ENCODE results near the gene EDEM2. TPM values are rescaled to one million over a fixed set of nuclear protein-coding genes. Genes with fewer than 3 reads are reported as not detected.
"Not testable (repeated sequence)": the region's sequence is repeated elsewhere in the genome, so short reads cannot be mapped to it uniquely, and the experiment has no call there.

Gene EDEM2
- total RNA-seq, 2 donors from 2014 or later: 13.8 to 16.1 TPM

- Histone ChIP-seq H3K27ac (no peak overlapping the region), H3K36me3 (no peaks in the 10 kb centered on the region), H3K9me3 (no peaks in the 10 kb centered on the region), H3K4me3 (no peak overlapping the region), H3K4me1 (peaks cover 0 to 18% of the 10 kb centered on the region in 2 donors), H3K27me3 (no peaks in the 10 kb centered on the region)
- no peak for DNase-seq (ENCODE audit: low spot score)
- no peak for TF ChIP-seq CTCF (IDR thresholded peaks at IDR 0.05)
Measured at GRCh38 chr20:35190556-35190955, 43.4 kb upstream of the EDEM2 start.

GRCh38 chr20:35189223-35189622 is 42.1 kb upstream of the EDEM2 start:
- H3K27ac ChIP-seq; DNase-seq (ENCODE audit: low spot score); H3K9me3 ChIP-seq; H3K36me3 ChIP-seq; H3K27me3 ChIP-seq; H3K4me3 ChIP-seq: not testable (repeated sequence)
- H3K4me1 ChIP-seq: peaks cover 0 to 18% of the 10 kb centered on the region in 2 donors

- TF ChIP-seq CTCF (IDR thresholded peaks at IDR 0.05): no peak
- H3K9me3 ChIP-seq: no peaks in the 10 kb centered on the region
- peaks cover 0 to 18% of the 10 kb centered on the region in 2 donors for H3K4me1 ChIP-seq
- no peak overlapping the region for H3K27ac ChIP-seq
- DNase-seq (ENCODE audit: low spot score): no peak
- no peaks in the 10 kb centered on the region for H3K27me3 ChIP-seq
- H3K36me3 ChIP-seq: no peaks in the 10 kb centered on the region
- no peak overlapping the region for H3K4me3 ChIP-seq
Measured at GRCh38 chr20:35187584-35188190, 40.6 kb upstream of the EDEM2 start.

- H3K27ac ChIP-seq; H3K4me3 ChIP-seq; H3K36me3 ChIP-seq; H3K27me3 ChIP-seq; H3K4me1 ChIP-seq; H3K9me3 ChIP-seq; DNase-seq (ENCODE audit: low spot score): not testable (repeated sequence)
Measured at GRCh38 chr20:35186691-35187289, 39.7 kb upstream of the EDEM2 start.

GRCh38 chr20:35181731-35182130 is 34.6 kb upstream of the EDEM2 start:
- Histone ChIP-seq H3K27ac (no peak overlapping the region), H3K9me3 (no peaks in the 10 kb centered on the region), H3K4me1 (no peaks in the 10 kb centered on the region), H3K27me3 (no peaks in the 10 kb centered on the region), H3K36me3 (no peaks in the 10 kb centered on the region), H3K4me3 (no peak overlapping the region)
- no peak for TF ChIP-seq CTCF (IDR thresholded peaks at IDR 0.05)
- no peak for DNase-seq (ENCODE audit: low spot score)

- no peak for DNase-seq (ENCODE audit: low spot score)
- H3K36me3 ChIP-seq: no peaks in the 10 kb centered on the region
- H3K27ac ChIP-seq: no peak overlapping the region
- no peaks in the 10 kb centered on the region for H3K27me3 ChIP-seq
- no peaks in the 10 kb centered on the region for H3K9me3 ChIP-seq
- TF ChIP-seq CTCF (IDR thresholded peaks at IDR 0.05): no peak
- H3K4me3 ChIP-seq: no peak overlapping the region
- no peaks in the 10 kb centered on the region for H3K4me1 ChIP-seq
Measured at GRCh38 chr20:35180266-35180665, 33.1 kb upstream of the EDEM2 start.

All from right atrium auricular region (tissue), 2 donors.